Measurements from ENCODE around the gene PEX16. TPM values are rescaled to one million over a fixed set of nuclear protein-coding genes. Genes with fewer than 3 reads are reported as not detected.
"Not testable (repeated sequence)": the region's sequence is repeated elsewhere in the genome, so short reads cannot be mapped to it uniquely, and the experiment has no call there.

Gene PEX16
- total RNA-seq, 3 donors from 2014 or later (not counting 1 experiment from before 2014, with no cell fraction given), result 61.3 to 75.8 (median 67.6) TPM

- TF ChIP-seq CTCF (IDR thresholded peaks at IDR 0.05), result no peak
- Histone ChIP-seq H3K4me3 (ENCODE audit: low read length) (no peak overlapping the region), H3K4me1 (ENCODE audit: control insufficient read depth, insufficient read depth, low read length) (peaks cover 26% of the 10 kb centered on the region), H3K36me3 (ENCODE audit: control insufficient read depth, insufficient read depth, low read length) (no peaks in the 10 kb centered on the region), H3K27ac (ENCODE audit: low read length) (no peak overlapping the region), H3K9me3 (ENCODE audit: control insufficient read depth, insufficient read depth, low read length) (no peaks in the 10 kb centered on the region), H3K27me3 (ENCODE audit: control insufficient read depth, insufficient read depth, low read length) (peaks cover 22% of the 10 kb centered on the region)
- H3K4me1 Mint-ChIP-seq, result peaks cover 0 to 17% of the 10 kb centered on the region in 2 donors
- peak overlapping the region; percentile 82 for H3K4me3 Mint-ChIP-seq
- 66% methylated on average over 8 of the region's 8 CpGs for WGBS (ENCODE audit: insufficient coverage)
- no peak for DNase-seq
- peaks cover 0 to 23% of the 10 kb centered on the region in 2 donors for H3K27me3 Mint-ChIP-seq (ENCODE audit: low read depth in 2 of 2)
- H3K36me3 Mint-ChIP-seq, result no peaks in the 10 kb centered on the region
- ATAC-seq, result no peak
- intact Hi-C loops (cut with micrococcal nuclease), result no loop called here
- H3K9me3 Mint-ChIP-seq, result no peaks in the 10 kb centered on the region
- H3K27ac Mint-ChIP-seq, result peak overlapping the region in 1 of 2 donors; percentile 85
Measured at GRCh38 chr11:45900916-45901617, 16.6 kb downstream of the PEX16 start.

- H3K4me3 ChIP-seq (ENCODE audit: low read length); ATAC-seq; H3K36me3 Mint-ChIP-seq; H3K27ac ChIP-seq (ENCODE audit: low read length); H3K9me3 ChIP-seq (ENCODE audit: control insufficient read depth, insufficient read depth, low read length); DNase-seq; H3K36me3 ChIP-seq (ENCODE audit: control insufficient read depth, insufficient read depth, low read length); H3K9me3 Mint-ChIP-seq; intact Hi-C loops (cut with micrococcal nuclease): not testable (repeated sequence)
- Histone ChIP-seq H3K27me3 (ENCODE audit: control insufficient read depth, insufficient read depth, low read length) (peaks cover 27% of the 10 kb centered on the region), H3K4me1 (ENCODE audit: control insufficient read depth, insufficient read depth, low read length) (peaks cover 18% of the 10 kb centered on the region)
- Mint-ChIP-seq H3K4me1 (peaks cover 0 to 17% of the 10 kb centered on the region in 2 donors), H3K4me3 (peak overlapping the region; percentile 82), H3K27ac (peak overlapping the region in 1 of 2 donors; percentile 85), H3K27me3 (ENCODE audit: low read depth in 2 of 2) (peaks cover 0 to 26% of the 10 kb centered on the region in 2 donors)
- WGBS (ENCODE audit: insufficient coverage), result 13% methylated on average over 30 of the region's 59 CpGs
Measured at GRCh38 chr11:45900175-45900800, 17.4 kb downstream of the PEX16 start.

- Mint-ChIP-seq H3K4me1 (peaks cover 0 to 17% of the 10 kb centered on the region in 2 donors), H3K27me3 (ENCODE audit: low read depth in 2 of 2) (peaks cover 0 to 32% of the 10 kb centered on the region in 2 donors), H3K27ac (peak overlapping the region in 1 of 2 donors; percentile 85), H3K36me3 (no peaks in the 10 kb centered on the region), H3K4me3 (peak overlapping the region; percentile 78), H3K9me3 (no peaks in the 10 kb centered on the region)
- DNase-seq, result peak; percentile 79 to 80
- Histone ChIP-seq H3K4me3 (ENCODE audit: low read length) (peak overlapping the region; percentile 18), H3K9me3 (ENCODE audit: control insufficient read depth, insufficient read depth, low read length) (no peaks in the 10 kb centered on the region), H3K27ac (ENCODE audit: low read length) (no peak overlapping the region), H3K36me3 (ENCODE audit: control insufficient read depth, insufficient read depth, low read length) (no peaks in the 10 kb centered on the region), H3K4me1 (ENCODE audit: control insufficient read depth, insufficient read depth, low read length) (peaks cover 17% of the 10 kb centered on the region), H3K27me3 (ENCODE audit: control insufficient read depth, insufficient read depth, low read length) (peaks cover 27% of the 10 kb centered on the region)
- peak; percentile 77 to 86 (median 85) for ATAC-seq
- intact Hi-C loops (cut with micrococcal nuclease), result loop anchor here (1.0 kb wide), 1 partner anchor 19 kb away; no protein-coding TSS in a partner anchor
- TF ChIP-seq CTCF (IDR thresholded peaks at IDR 0.05), result no peak
- WGBS (ENCODE audit: insufficient coverage), result 1% methylated on average over 61 of the region's 62 CpGs
Measured at GRCh38 chr11:45899448-45900174, 18.1 kb downstream of the PEX16 start.

GRCh38 chr11:45899086-45899447, 18.6 kb downstream of the PEX16 start:
- no peak for TF ChIP-seq CTCF (IDR thresholded peaks at IDR 0.05)
- H3K27ac Mint-ChIP-seq, result peak overlapping the region in 1 of 2 donors; percentile 85
- Histone ChIP-seq H3K36me3 (ENCODE audit: control insufficient read depth, insufficient read depth, low read length) (no peaks in the 10 kb centered on the region), H3K9me3 (ENCODE audit: control insufficient read depth, insufficient read depth, low read length) (no peaks in the 10 kb centered on the region), H3K27ac (ENCODE audit: low read length) (no peak overlapping the region), H3K27me3 (ENCODE audit: control insufficient read depth, insufficient read depth, low read length) (peaks cover 27% of the 10 kb centered on the region), H3K4me1 (ENCODE audit: control insufficient read depth, insufficient read depth, low read length) (peaks cover 17% of the 10 kb centered on the region), H3K4me3 (ENCODE audit: low read length) (no peak overlapping the region)
- no peaks in the 10 kb centered on the region for H3K36me3 Mint-ChIP-seq
- DNase-seq (no peak), ATAC-seq (no peak)
- peaks cover 0 to 34% of the 10 kb centered on the region in 2 donors for H3K27me3 Mint-ChIP-seq (ENCODE audit: low read depth in 2 of 2)
- H3K9me3 Mint-ChIP-seq, result no peaks in the 10 kb centered on the region
- 23% methylated on average over 3 of the region's 3 CpGs for WGBS (ENCODE audit: insufficient coverage)
- intact Hi-C loops (cut with micrococcal nuclease), result loop anchor here (1.0 kb wide), 1 partner anchor 19 kb away; no protein-coding TSS in a partner anchor
- peaks cover 0 to 17% of the 10 kb centered on the region in 2 donors for H3K4me1 Mint-ChIP-seq
- peak overlapping the region; percentile 78 for H3K4me3 Mint-ChIP-seq
